ENCODE data around the gene DLG5.

DLG5 gene

DNA sequence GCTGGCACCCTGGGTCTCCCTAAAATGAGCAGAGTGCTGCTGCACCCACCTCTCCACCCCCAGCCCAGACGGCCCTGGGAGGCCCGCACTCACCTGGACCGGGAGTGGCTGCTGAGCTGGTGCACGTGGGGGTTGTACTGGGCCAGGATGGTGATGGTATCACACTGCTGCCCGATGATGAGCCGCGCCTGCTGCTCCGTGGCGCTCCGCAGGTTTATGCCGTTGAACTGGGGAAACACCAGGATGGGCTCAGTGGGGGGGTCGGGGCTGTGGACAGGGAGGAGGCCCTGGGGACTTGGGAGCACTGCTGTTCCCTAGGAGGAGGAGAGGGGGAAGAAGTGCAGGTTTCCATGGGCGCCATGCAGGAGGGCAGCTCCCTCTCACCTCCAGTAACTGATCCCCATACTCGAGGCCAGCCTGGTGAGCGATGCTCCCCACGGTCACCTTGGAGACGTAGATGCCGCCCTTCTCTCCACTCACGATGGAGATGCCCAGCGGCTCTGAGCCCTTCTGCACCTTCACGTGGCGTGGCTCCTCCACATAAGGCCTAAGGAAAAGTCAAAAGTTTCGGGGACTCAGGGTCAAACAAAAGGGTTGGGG lies 114.6 kb downstream of the DLG5 start:
- DNase-seq, result no peak

- DNase-seq, result no peak
Observed at GRCh38 chr10:77810446-77811335, 115.9 kb downstream of the DLG5 start.

DNA sequence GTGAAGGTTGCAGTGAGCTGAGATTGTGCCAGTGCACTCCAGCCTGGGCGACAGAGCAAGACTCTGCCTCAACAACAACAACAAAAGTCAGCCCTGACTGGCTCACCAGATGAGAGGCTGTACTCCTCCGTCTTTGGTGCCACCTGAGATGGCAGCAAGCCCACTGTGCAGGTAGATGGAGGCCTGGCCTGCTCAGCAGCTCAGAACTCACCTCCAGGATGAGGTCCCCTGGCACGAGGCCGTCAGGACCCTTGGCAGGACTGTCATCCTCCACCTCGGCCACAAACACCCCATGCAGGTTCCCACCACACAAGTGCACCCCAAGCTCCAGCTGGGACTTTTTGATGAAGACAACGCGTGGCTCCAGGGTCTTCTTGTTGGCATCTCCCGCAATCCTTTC lies 117.2 kb downstream of the DLG5 start:
- DNase-seq, result no peak

DNA sequence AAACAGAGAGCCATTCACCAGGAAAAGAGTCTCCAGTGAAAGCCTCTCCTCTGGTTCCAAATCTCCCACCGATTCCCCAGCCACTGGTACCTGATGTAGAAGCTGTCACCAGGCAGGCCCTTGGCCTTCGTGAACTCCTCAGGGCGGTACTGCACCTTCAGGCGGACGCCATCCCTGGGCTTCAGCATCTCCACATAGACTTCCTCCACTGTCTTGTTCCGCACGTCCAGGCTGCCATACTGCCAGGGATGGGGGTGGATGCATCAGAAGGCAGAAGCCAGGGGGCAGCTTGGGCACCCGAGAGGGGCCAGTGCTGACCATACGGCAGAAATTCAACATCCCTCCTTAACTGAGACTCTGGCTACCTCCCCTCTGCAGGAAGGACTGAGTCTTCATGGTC lies 118.8 kb downstream of the DLG5 start:
- no peak for DNase-seq

- no peak for DNase-seq
Observed at GRCh38 chr10:77806511-77807157, 119.9 kb downstream of the DLG5 start.

- DNase-seq, result no peak
Observed at GRCh38 chr10:77805676-77806075, 120.9 kb downstream of the DLG5 start.

- no peak for DNase-seq
Observed at GRCh38 chr10:77804371-77804770, 122.2 kb downstream of the DLG5 start.

DNA sequence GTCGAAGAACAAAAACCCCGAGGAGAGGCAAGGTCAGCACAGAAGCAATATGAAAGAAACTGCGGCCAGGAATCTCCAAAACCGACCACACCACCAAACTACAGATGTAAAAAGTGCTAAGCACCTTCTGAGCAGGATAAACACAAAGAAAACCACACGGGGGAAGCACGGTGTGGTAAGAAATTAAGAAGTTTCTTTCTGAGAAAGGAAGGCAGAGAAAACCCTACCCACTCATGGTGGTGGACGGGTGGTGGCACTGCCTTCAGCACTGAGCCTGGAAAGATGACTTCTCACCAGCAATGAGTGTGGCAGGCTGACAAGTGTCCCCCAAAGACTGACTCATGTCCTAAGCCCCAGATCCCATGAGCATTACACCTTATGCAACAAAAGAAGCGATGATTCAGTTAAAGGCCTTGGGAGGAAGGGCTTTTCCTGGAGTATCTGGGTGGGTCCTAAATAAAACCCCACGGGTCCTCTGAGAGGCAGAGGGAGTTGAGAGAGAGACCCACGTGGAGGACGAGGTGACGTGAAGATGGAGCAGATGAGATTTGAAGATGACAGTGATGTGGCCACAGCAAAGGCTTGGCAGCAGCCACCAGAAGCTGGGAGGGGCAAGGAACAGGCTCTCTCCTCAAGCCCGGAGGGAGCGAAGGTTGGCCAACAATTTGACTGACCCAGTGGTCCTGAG lies 124.9 kb downstream of the DLG5 start:
- peak; percentile 36 for DNase-seq

DNA sequence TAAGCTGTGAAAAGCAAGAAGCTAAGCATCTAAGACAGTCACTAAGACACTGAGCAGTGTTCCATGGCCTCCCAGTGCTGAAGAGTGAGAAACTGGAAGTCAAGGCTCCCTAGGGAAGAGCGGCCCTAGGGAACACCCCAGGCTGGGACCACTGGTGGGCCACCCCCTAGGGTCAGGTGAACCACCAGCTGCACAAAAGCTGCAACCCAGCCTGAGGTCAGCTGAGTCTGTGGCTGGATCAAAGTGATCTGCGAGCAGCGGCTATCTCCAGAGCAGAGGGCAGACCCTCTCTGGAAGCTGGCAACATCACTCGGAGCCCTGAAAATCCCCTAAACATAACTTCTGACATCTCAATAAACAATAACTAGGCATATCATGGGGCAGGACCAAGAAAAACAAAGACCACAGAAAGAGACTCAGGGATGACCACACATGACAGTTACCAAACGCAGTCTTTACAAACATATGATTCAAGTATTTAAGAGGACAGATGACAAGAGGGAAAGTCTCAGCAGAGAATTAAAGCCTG lies 125.8 kb downstream of the DLG5 start:
- no peak for DNase-seq

DNA sequence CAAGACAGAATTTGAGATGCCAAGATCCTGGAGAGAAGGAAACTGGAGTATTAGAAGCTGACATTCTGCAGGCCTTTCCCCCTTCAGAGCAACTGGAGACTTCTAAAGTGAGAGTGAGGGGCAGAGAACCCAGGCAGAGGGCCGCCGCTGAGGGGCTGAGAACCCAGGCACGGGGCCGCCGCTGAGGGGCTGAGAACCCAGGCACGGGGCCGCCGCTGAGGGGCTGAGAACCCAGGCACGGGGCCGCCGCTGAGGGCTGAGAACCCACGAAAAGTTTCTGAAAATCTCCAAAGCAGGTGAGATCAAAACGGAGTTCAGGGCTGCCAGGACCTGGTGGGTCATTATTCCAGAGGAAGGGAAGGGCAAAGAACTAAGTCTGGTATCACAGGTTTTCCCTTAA lies 126.2 kb downstream of the DLG5 start:
- no peak for DNase-seq

DNA sequence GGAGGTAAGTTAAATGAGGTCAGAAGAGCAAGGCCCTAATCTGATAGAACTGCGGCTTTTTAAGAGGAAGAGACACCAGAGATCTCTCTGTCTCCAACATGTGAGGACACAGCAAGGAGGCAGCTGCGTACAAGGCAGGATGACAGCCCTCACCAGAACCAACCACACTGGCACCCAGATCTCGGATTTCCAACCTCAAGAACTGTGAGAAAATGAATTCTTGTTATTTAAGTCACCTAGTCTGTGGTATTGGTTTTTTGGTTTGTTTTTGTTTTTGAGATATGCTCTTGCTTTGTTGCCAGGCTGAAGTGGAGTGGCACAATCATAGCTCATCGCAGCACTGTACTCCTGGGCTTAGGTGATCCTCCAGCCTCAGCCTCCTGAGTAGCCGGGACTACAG lies 127.2 kb downstream of the DLG5 start:
- DNase-seq, result no peak

DNA sequence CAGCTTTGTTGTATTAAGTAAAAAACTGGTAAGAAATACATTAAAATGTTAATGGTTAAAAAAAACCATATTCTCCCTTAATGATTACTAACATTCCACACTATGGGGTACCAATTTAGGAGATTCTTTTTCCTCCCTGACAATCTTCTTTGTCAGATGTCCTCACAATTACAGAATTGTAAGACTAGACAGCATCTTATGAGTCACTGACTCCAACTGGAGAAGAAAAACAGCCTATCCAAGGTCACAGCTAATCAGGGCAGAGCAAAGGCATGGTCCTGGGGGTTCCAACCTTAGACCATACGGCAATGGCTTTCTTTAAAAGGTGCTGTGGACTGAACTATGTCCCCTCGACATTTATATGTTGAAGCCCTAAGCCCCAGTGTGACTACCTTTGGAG lies 127.6 kb downstream of the DLG5 start:
- DNase-seq, result no peak

DNA sequence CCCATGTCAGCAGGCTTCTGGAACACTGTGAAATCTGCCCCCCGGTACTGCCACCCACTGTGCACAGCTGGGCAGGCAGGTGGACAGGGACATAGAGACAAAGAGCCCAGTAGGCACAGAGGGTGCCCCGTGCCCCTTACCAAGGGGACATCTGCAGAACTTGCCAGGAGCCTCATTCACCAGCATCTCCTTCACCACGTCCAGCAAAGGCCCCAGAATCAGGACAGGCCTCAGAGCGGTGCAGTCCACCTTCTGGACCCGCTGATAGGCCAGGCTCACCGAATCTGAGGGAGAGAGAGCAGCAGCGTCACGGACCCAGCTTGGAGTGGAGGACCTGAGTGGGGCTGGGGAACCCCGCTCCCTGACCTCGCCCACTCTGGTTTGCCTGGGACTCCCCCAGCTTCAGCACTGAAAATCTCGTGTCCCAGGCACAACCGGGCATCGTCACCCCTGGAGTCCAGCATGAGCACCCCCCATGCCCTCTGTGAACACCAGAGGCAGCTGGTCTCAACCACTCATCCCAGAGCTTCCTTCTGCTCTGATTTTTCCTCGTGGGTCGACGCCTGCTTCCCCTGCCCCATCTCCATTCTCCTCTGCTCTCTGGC lies 130.1 kb downstream of the DLG5 start:
- DNase-seq, result no peak

DNA sequence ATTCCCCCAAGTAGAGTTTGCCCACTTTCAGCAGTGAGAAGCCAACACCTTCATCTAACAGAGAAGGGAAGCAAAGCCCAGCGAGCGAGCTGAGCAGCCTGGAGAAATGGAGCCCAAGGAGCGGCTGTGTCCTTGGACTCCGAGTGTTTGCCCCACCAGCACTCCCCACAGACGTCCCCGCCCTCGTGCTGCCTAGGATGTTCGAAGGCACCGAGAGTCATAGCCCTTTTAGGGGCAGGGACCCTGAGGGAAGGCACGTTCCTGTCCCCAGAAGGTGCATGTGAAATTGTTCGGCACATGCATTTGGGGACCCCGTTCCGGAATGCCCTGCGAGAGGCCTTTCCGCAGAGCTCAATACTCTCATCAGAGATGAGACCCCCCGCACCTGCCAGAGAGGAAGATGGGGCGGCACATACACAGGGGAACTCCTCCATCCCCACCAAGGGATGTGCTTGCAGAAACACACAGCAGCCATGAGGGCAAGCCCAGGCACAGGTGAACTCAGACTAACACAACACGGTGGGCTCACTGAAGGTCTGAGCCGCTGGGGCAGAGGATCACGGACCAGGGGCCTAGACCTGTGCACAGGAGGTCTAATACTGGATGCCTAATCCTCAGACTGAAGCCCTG lies 131.0 kb downstream of the DLG5 start:
- DNase-seq, result no peak

- DNase-seq, result no peak
Observed at GRCh38 chr10:77794256-77795142, 132.1 kb downstream of the DLG5 start.

DNA sequence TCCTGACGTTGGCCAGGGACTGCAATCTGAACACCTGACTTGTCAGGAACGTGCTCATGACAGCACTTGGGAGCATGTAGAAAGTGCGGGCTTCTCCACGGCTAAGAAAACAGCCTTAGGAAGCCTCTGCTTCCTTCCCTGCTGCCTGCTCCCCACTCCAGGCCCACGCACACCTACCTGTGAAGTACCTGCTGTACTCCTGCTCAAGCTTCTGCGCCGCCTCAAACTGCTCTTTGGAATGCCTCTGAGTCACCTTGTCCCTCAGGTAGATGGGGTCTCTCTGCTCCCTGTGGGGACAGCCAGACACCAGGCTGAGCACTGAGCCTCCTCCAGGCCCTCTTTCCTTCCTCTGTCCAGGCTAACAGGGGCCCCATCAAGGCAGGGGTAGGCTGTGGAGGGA lies 132.7 kb downstream of the DLG5 start:
- no peak for DNase-seq

GRCh38 chr10:77792155-77792554 lies 134.4 kb downstream of the DLG5 start:
- DNase-seq, result no peak

- no peak for DNase-seq
Observed at GRCh38 chr10:77791506-77791905, 135.0 kb downstream of the DLG5 start.

DNA sequence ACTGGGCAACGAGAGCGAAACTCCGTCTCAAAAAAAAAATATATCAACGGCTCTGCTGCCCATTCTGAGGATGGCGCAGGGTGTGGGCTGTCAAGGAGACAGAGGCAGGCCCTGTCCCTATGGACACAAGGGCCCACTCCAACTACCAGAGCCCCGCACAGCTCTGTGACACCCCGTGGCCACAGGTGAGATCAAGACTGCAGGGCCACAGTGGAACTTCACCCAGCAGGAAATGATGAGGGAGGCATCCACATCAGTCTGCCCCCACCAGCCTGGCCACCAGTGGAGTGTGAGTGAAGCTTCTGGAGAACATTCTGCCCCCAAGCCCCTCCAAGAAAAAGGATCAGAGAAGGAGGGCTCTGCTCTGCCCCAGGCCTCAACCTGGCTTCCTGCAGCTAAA lies 136.7 kb downstream of the DLG5 start:
- no peak for DNase-seq

- no peak for DNase-seq
Observed at GRCh38 chr10:77789016-77789415, 137.5 kb downstream of the DLG5 start.

DNA sequence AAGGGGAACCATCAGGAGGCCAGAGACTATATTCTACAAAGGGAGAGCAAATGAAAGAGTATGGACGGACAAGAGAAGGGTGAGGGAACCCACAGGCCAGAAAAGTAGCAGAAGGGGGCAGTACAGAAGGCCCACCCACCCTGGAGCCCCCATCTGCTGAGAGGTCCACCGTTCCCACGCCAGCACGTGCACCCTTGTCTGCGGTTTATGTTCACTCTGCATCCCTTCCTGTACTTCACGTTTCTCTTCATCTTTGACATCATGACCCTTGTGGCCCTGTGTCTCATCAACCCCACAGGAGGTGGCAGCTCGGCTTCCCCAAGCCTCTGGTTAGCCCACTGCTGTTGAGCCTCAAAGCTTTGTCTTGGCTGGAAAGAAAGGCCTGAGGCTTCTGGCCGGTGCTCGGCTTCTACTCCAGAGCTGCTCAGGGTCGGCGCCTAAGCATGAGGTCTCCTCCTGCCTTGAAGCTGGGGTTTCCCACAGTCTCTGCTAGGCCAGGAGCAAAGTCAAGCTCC lies 138.0 kb downstream of the DLG5 start:
- DNase-seq, result no peak
